ENCODE results near the gene NFIC. TPM values are rescaled to one million over a fixed set of nuclear protein-coding genes. Genes with fewer than 3 reads are reported as not detected.
"Not testable (repeated sequence)": the region's sequence is repeated elsewhere in the genome, so short reads cannot be mapped to it uniquely, and the experiment has no call there.

The NFIC gene
- total RNA-seq, 1 experiment from 2014 or later = 85.5 TPM

- POLR2A ChIA-PET = interaction anchor here (0.7 to 1.9 kb wide), 2 partner anchors 12 to 59 kb away, joined by 3 to 9 read pairs; no protein-coding TSS in a partner anchor
- no peaks in the 10 kb centered on the region for H3K27me3 Mint-ChIP-seq (ENCODE audit: insufficient read depth, unreplicated experiment)
- H3K4me3 Mint-ChIP-seq (ENCODE audit: unreplicated experiment) = no peak overlapping the region
- intact Hi-C loops (cut with micrococcal nuclease) = no loop called here
- H3K36me3 Mint-ChIP-seq (ENCODE audit: insufficient read depth, unreplicated experiment) = peaks cover 64% of the 10 kb centered on the region
- no TSS peak for BruUV-seq (replicated peaks)
- no peaks in the 10 kb centered on the region for H3K9me3 Mint-ChIP-seq (ENCODE audit: unreplicated experiment)
- peak overlapping the region; percentile 73 for H3K27ac Mint-ChIP-seq (ENCODE audit: low read depth, unreplicated experiment)
- CTCF ChIA-PET = interaction anchor here (0.6 kb wide), 1 partner anchor 91 kb away, joined by 3 read pairs; no protein-coding TSS in a partner anchor
- DNase-seq (ENCODE audit: unreplicated experiment) = peak; percentile 35
- H3K4me1 Mint-ChIP-seq (ENCODE audit: insufficient read depth, unreplicated experiment) = peaks cover 31% of the 10 kb centered on the region
- no peak for TF ChIP-seq CTCF (IDR thresholded peaks at IDR 0.05; ENCODE audit: unreplicated experiment)
Observed at GRCh38 chr19:3375221-3376090, 9.1 kb downstream of the NFIC start.

- intact Hi-C loops (cut with micrococcal nuclease); BruUV-seq (replicated peaks); POLR2A ChIA-PET; H3K27me3 Mint-ChIP-seq (ENCODE audit: insufficient read depth, unreplicated experiment); H3K9me3 Mint-ChIP-seq (ENCODE audit: unreplicated experiment); H3K4me3 Mint-ChIP-seq (ENCODE audit: unreplicated experiment); DNase-seq (ENCODE audit: unreplicated experiment): not testable (repeated sequence)
- Mint-ChIP-seq H3K27ac (ENCODE audit: low read depth, unreplicated experiment) (peak overlapping the region; percentile 73), H3K4me1 (ENCODE audit: insufficient read depth, unreplicated experiment) (peaks cover 27% of the 10 kb centered on the region), H3K36me3 (ENCODE audit: insufficient read depth, unreplicated experiment) (peaks cover 70% of the 10 kb centered on the region)
- CTCF ChIA-PET = interaction anchor here (1.8 kb wide), 1 partner anchor 71 kb away, joined by 5 read pairs; no protein-coding TSS in a partner anchor
Observed at GRCh38 chr19:3376091-3376455, 9.7 kb downstream of the NFIC start.

- no peaks in the 10 kb centered on the region for H3K27me3 Mint-ChIP-seq (ENCODE audit: insufficient read depth, unreplicated experiment)
- POLR2A ChIA-PET = interaction anchor here (0.9 to 1.6 kb wide), 5 partner anchors 11 to 478 kb away, joined by 3 to 9 read pairs (median 3); partner anchors contain the start of gene ZNF57
- no peak overlapping the region for H3K4me3 Mint-ChIP-seq (ENCODE audit: unreplicated experiment)
- peaks cover 73% of the 10 kb centered on the region for H3K36me3 Mint-ChIP-seq (ENCODE audit: insufficient read depth, unreplicated experiment)
- H3K4me1 Mint-ChIP-seq (ENCODE audit: insufficient read depth, unreplicated experiment) = peaks cover 28% of the 10 kb centered on the region
- intact Hi-C loops (cut with micrococcal nuclease) = no loop called here
- no TSS peak for BruUV-seq (replicated peaks)
- H3K27ac Mint-ChIP-seq (ENCODE audit: low read depth, unreplicated experiment) = no peak overlapping the region
- TF ChIP-seq CTCF (IDR thresholded peaks at IDR 0.05; ENCODE audit: unreplicated experiment) = no peak
- no peak for DNase-seq (ENCODE audit: unreplicated experiment)
- CTCF ChIA-PET = interaction anchor here (1.2 to 2.4 kb wide), 2 partner anchors 51 to 92 kb away, joined by 7 to 12 read pairs; no protein-coding TSS in a partner anchor
- no peaks in the 10 kb centered on the region for H3K9me3 Mint-ChIP-seq (ENCODE audit: unreplicated experiment)
Observed at GRCh38 chr19:3378352-3379150, 12.2 kb downstream of the NFIC start.

GRCh38 chr19:3380829-3381228 lies 14.4 kb downstream of the NFIC start:
- no peak overlapping the region for H3K27ac Mint-ChIP-seq (ENCODE audit: low read depth, unreplicated experiment)
- H3K4me3 Mint-ChIP-seq (ENCODE audit: unreplicated experiment) = no peak overlapping the region
- intact Hi-C loops (cut with micrococcal nuclease) = no loop called here
- peaks cover 15% of the 10 kb centered on the region for H3K4me1 Mint-ChIP-seq (ENCODE audit: insufficient read depth, unreplicated experiment)
- POLR2A ChIA-PET = no interaction called here
- TF ChIP-seq CTCF (IDR thresholded peaks at IDR 0.05; ENCODE audit: unreplicated experiment) = no peak
- no peaks in the 10 kb centered on the region for H3K9me3 Mint-ChIP-seq (ENCODE audit: unreplicated experiment)
- BruUV-seq (replicated peaks) = no TSS peak
- peaks cover 77% of the 10 kb centered on the region for H3K36me3 Mint-ChIP-seq (ENCODE audit: insufficient read depth, unreplicated experiment)
- H3K27me3 Mint-ChIP-seq (ENCODE audit: insufficient read depth, unreplicated experiment) = no peaks in the 10 kb centered on the region
- CTCF ChIA-PET = interaction anchor here (0.6 to 1.2 kb wide), 6 partner anchors 16 to 317 kb away, joined by 3 to 9 read pairs (median 3); no protein-coding TSS in a partner anchor
- DNase-seq (ENCODE audit: unreplicated experiment) = no peak

Measured in MCF 10A (cell line).